HAP-1 (cell line): Measurements from ENCODE around the gene CAPN10.
"Not testable (repeated sequence)": the region's sequence is repeated elsewhere in the genome, so short reads cannot be mapped to it uniquely, and the experiment has no call there.

Experiments
- DNase-seq, 2 experiments: peaks; one replicate each; pipeline ENCODE4 v3.0.0-alpha.2; 2016 to 2020; ENCODE audit warnings: low spot score in 2 of 2
- H3K27me3 ChIP-seq: fragments of 250-450 bp; sonication (Bioruptor Pico); 2 replicates; pipeline ENCODE4 v1.5.1; 2020; ENCODE audit warnings: low read depth, mild to moderate bottlenecking, moderate library complexity
- H3K36me3 ChIP-seq: fragments of 250-450 bp; sonication (Bioruptor Pico); replicated peaks from 2 replicates; pipeline ENCODE4 v1.5.1; 2020; ENCODE audit warnings: mild to moderate bottlenecking
- H3K4me1 ChIP-seq: fragments of 250-450 bp; sonication (Bioruptor Pico); 2 replicates; pipeline ENCODE4 v1.5.1; 2020; ENCODE audit warnings: mild to moderate bottlenecking
- H3K4me3 ChIP-seq: fragments of 250-450 bp; sonication (Bioruptor Pico); 2 replicates; pipeline ENCODE4 v1.5.1; 2020; ENCODE audit warnings: mild to moderate bottlenecking, moderate library complexity
- H3K9me3 ChIP-seq: fragments of 250-450 bp; sonication (Bioruptor Pico); 2 replicates; pipeline ENCODE4 v1.5.1; 2020; ENCODE audit warnings: mild to moderate bottlenecking, moderate library complexity
- in situ Hi-C: fragments of 300-500 bp; cut with MboI; formaldehyde crosslinking; loops from 3 replicates; pipeline ENCODE4 v1.14.3; 2020; ENCODE audit warnings: low sequenced_read_pairs, inconsistent platforms, mixed read lengths

Gene CAPN10, protein sequence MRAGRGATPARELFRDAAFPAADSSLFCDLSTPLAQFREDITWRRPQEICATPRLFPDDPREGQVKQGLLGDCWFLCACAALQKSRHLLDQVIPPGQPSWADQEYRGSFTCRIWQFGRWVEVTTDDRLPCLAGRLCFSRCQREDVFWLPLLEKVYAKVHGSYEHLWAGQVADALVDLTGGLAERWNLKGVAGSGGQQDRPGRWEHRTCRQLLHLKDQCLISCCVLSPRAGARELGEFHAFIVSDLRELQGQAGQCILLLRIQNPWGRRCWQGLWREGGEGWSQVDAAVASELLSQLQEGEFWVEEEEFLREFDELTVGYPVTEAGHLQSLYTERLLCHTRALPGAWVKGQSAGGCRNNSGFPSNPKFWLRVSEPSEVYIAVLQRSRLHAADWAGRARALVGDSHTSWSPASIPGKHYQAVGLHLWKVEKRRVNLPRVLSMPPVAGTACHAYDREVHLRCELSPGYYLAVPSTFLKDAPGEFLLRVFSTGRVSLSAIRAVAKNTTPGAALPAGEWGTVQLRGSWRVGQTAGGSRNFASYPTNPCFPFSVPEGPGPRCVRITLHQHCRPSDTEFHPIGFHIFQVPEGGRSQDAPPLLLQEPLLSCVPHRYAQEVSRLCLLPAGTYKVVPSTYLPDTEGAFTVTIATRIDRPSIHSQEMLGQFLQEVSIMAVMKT

DNA sequence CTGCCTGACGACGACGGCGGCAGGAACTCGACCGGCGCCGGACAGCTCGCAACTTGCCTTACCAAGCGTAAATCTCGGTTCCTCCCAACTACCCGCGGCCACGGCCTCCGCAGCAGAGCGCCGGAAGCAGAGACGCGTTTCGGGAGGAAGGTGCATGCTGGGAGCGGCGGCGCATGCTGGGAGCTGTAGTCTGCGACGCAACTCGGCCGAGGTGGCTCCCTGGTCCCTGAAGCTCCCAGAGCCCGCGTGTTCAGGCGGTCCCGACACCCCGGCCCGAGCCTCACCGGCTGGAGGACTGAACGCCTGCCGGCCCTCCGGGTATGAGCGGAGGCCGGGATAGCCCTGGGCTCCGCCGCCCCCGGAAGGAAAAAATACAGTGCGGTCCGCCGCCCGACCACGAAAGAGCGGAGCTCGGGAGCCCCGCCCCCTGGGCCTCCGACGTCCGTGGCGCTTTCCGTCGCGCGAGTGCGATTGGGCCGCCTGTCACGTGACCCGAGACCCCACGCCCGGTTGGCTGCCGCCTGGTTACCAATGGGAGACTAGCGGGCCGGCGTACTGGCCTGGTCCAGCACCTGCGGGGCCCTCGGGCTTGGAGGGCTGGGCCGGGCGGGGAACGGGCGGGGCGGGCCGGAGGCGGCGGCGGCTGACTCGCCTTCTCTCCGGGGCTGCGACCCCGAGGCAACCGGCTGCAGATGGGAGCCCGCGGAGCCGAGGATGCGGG, at the start of gene CAPN10:
Gene CAPN10, plus strand, starts transcription at position 537 of the 721 bp plus-strand sequence. Its CDS starts 178 bp downstream, at position 715.
- 0 out of 2 replicates have a peak, but pooled peaks cover 5% of the 10 kb centered on the region for H3K36me3 ChIP-seq
- peak within 1 kb of the TSS; percentile 99 for H3K4me3 ChIP-seq
- no peaks in the 10 kb centered on the region for H3K27me3 ChIP-seq
- peaks cover 26% of the 10 kb centered on the region for H3K4me1 ChIP-seq
- in situ Hi-C loops = no loop called here
- H3K9me3 ChIP-seq = no peaks in the 10 kb centered on the region
- DNase-seq = peak; percentile 89 to 98

DNA sequence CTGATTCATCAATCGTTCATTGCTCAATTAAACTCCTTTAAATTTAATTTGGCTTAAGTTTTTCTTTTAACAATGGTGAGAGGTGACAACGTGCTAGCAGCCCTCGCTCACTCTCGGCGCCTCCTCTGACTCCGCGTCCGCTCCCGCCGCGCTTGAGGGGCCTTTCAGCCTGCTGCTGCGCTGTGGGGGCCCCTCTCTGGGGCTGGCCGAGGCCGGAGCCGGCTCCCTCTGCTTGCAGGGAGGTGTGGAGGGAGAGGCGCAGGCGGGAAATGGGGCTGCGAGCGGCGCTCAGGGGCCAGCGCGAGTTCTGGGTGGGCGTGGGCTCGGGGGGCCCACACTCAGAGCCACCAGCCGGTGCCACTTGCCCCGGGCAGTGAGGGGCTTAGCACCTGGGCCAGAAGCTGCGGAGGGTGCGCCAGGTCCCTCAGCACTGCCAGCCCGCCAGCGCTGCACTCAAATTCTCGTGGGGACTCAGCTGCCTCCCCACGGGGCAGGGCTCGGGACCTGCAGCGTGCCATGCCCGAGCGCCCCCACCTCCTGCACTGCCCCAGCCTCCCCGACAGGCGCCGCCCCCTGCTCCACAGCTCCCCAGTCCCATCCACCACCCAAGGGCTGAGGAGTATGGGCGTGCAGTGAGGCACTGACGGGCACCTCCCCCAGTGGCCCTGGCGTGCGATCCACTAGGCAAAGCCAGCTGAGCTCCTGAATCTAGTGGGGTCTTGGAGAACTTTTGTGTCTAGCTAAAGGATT, 48.3 kb upstream of the CAPN10 start:
- DNase-seq = no peak

DNA sequence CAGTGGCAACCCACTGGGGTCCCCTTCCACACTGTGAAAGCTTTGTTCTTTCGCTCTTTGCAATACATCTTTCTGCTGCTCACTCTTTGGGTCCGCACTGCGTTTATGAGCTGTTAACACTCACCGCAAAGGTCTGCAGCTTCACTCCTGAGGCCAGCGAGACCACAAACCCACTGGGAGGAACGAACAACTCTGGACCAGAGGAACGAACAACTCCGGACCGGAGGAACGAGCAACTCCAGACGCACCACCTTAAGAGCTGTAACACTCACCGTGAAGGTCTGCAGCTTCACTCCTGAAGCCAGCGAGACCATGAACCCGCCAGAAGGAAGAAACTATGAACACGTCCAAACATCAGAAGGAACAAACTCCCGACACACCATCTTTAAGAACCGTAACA, 47.4 kb upstream of the CAPN10 start:
- H3K4me3 ChIP-seq, H3K9me3 ChIP-seq, in situ Hi-C loops, DNase-seq, H3K4me1 ChIP-seq, H3K27me3 ChIP-seq: not testable (repeated sequence)
- peaks cover 30% of the 10 kb centered on the region for H3K36me3 ChIP-seq

More for the DNA sequence above, 48.3 kb upstream of the CAPN10 start:
- Histone ChIP-seq H3K9me3 (no peaks in the 10 kb centered on the region), H3K36me3 (peaks cover 25% of the 10 kb centered on the region), H3K27me3 (no peaks in the 10 kb centered on the region), H3K4me3 (no peak overlapping the region), H3K4me1 (no peaks in the 10 kb centered on the region)
- in situ Hi-C loops = no loop called here

DNA sequence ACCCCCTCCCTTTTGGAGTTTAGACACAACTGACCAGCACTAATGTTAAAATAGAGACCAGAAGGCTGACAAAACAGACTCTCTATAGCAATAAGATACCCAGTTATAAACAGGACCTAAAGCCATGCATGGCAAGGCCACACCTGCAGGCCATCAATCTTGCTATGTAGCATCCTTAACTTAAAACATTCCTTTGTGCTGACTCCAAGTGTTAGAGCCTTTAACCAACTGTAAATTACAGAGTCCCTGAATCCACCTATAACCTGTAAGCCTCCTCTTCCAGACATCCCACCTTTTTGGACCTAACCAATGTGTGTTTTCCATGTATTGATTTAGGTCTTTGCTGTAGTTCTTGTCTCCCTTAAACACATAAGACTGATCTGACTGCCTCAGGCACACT, 46.6 kb upstream of the CAPN10 start:
- in situ Hi-C loops = no loop called here

DNA sequence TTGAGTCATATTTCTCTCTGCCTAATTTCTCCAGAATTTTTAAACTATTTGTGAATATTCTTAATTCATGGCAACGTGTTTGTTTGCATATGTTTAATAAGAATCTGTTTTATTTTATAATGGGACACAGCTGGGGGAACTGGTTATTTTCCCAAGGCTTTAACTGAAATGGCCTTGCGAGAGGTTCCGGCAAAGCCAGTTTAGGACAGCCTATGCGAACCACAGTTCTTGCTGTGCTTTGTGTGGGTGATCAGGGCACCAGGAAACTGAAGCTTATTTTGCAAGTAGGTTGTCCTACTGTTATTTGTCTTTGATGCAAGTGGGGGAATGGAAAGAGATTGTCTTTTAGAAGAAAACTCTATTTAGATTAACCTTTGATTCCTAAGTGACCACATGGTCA, 35.2 kb upstream of the CAPN10 start:
- in situ Hi-C loops = no loop called here
- Histone ChIP-seq H3K4me1 (no peaks in the 10 kb centered on the region), H3K36me3 (peaks cover 3% of the 10 kb centered on the region)

More for the DNA sequence above, 46.6 kb upstream of the CAPN10 start:
- Histone ChIP-seq H3K27me3 (no peaks in the 10 kb centered on the region), H3K36me3 (peaks cover 29% of the 10 kb centered on the region), H3K9me3 (peaks cover 3% of the 10 kb centered on the region; the same call in 1 of the 2 replicates), H3K4me1 (no peaks in the 10 kb centered on the region), H3K4me3 (no peak overlapping the region)
- no peak for DNase-seq

DNA sequence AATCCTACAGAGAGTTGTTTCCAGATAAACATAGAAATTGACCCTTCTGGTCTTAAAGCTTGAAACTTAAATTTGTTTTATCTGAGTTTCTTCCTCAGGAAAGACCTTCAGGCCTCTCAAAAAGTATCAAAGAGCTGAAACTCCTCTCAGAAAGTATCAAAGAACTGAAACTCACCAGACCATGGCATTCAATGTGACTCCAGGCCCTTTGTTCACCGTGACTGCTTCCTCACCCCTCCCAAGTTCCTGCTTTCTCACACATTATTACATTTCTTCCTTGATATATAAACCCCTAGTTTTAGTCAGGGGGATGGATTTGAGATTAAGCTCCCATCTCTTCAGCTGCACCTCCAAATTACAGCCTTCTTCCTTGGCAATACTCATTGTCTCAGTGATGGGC, 34.7 kb upstream of the CAPN10 start:
- H3K27me3 ChIP-seq = no peaks in the 10 kb centered on the region
- in situ Hi-C loops = no loop called here

More for the DNA sequence above, 35.2 kb upstream of the CAPN10 start:
- Histone ChIP-seq H3K27me3 (no peaks in the 10 kb centered on the region), H3K9me3 (no peaks in the 10 kb centered on the region), H3K4me3 (no peak overlapping the region)
- no peak for DNase-seq

DNA sequence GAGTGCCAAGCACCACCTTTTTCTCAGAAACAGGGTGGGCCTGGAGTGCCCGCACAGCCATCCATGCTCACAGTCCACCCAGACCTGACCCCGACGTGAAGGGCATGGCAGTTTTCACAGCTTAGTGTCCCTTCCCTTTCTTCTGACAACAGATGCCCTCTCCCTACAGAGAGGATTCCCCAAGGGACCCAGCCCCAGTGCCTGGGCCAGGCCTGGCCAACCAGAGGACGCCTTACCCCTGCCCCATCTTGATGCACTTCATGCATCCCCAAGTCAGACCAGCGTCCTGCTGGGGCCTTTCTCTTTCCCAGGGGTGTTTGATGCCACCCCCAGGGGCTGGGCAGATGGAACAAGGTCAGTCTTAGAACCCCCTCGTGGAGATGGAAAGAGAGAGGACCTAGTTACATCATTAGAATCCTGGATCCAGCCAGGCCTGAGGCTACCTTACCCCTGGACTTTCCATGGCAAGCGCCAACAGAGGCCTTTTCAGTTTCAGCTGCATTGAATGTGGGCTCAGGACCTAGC, 32.5 kb upstream of the CAPN10 start:
- Histone ChIP-seq H3K27me3 (no peaks in the 10 kb centered on the region), H3K4me1 (no peaks in the 10 kb centered on the region), H3K9me3 (no peaks in the 10 kb centered on the region), H3K36me3 (peaks cover 3% of the 10 kb centered on the region), H3K4me3 (no peak overlapping the region)
- in situ Hi-C loops = no loop called here
- DNase-seq = no peak

More for the DNA sequence above, 34.7 kb upstream of the CAPN10 start:
- H3K36me3 ChIP-seq = peaks cover 3% of the 10 kb centered on the region
- H3K4me3 ChIP-seq = no peak overlapping the region
- no peaks in the 10 kb centered on the region for H3K9me3 ChIP-seq
- DNase-seq = no peak
- H3K4me1 ChIP-seq = no peaks in the 10 kb centered on the region

DNA sequence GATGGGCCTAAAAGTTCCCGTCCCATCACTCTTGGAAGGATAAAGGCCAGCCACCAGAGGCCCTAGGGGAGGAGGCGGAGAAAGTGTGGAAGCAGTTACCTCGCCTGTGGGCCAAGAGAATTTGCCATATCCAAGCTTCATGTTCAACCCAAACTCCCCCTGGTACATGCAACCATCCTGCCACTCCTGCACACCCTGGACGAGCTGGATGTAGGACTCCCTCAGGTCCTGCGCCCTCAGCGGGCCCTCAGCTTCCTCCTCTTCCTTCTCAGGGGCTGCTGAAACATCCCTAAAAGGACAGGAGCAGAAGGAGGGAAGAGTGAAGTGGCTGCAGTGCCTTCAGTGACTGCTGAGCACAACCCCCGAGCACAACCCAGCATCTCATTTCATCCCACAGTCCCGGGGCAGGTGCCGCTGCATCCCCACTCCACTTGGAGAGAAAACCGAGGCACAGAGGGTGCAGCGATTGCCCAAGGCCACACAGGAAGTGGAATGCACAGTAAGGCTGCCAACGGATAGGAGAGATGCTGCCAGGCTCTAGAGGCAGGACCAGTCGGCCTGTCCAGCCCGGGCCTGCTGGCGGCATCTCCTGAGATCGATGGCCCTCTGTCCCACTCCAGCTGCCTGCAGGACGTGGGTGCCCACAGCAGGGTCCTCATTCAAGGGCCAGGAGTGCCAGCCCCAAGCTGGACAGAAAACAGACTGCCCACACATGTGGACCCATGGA, 31.6 kb upstream of the CAPN10 start:
- in situ Hi-C loops = no loop called here
- no peaks in the 10 kb centered on the region for H3K9me3 ChIP-seq
- H3K4me1 ChIP-seq = peaks cover 8% of the 10 kb centered on the region
- no peak overlapping the region for H3K4me3 ChIP-seq
- H3K36me3 ChIP-seq = peaks cover 8% of the 10 kb centered on the region
- no peak for DNase-seq
- no peaks in the 10 kb centered on the region for H3K27me3 ChIP-seq

DNA sequence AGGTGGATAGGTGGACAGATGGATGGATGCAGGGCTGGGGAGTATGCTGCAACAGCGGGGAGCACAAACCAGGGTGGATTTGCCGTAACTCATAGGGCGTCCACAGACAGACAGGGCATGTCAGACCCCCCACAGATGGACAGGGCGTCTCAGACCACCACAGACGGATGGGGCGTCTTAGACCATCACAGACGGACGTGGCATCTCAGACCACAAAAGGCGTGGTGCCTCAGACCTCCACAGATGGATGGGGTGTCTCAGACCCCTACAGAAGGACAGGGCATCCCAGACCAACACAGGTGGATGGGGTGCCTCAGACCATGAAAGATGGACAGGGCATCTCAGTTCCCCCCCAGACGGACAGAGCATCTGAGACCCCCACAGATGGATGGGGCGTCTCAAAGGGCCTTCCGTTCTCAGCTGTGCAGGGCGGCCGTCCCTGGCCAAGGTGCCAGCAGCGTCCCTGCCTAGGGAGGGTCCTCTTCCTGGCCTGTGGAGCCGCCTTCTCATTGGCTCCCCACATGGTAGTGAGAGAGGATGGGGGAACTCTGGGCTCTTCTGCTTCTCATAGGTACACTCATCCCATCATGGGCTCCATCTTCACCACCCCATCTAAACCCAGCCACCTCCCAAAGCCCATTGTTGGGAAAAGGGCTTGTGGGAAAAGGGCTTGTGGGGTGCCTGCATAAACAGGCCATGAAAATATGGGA, 30.8 kb upstream of the CAPN10 start:
- no peak for DNase-seq
- peaks cover 10% of the 10 kb centered on the region for H3K4me1 ChIP-seq
- no peaks in the 10 kb centered on the region for H3K9me3 ChIP-seq
- H3K4me3 ChIP-seq = no peak overlapping the region
- H3K36me3 ChIP-seq = peaks cover 9% of the 10 kb centered on the region
- H3K27me3 ChIP-seq = no peaks in the 10 kb centered on the region
- in situ Hi-C loops = no loop called here

DNA sequence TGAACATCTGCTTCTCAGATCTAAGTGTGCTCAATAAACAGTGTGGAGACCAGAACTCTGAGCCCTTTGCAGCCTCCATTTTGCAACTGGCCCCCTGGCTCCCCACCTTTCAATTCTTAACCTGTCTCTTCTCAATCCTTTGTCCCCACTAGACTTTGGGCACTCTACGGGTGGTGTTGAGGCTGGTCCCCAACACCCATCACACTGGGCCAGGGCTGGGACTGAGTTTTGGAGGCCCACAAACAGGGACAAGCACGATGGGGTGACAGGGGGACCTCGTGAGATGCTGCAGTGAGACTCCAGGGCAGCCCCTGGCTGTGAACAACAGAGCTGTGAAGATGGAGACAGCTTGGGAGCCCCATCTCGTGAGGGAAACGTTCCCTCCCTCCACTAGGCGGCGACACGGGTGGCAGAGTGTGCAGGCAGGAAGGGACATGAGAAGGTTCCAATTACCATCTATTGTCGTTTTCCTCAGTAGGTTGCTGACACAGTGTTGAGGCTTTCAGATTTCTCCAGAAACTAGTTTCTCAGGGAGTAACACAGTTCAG, 29.9 kb upstream of the CAPN10 start:
- H3K36me3 ChIP-seq = peaks cover 9% of the 10 kb centered on the region
- peaks cover 10% of the 10 kb centered on the region for H3K4me1 ChIP-seq
- DNase-seq = peak; percentile 32 to 71
- no peaks in the 10 kb centered on the region for H3K9me3 ChIP-seq
- no peaks in the 10 kb centered on the region for H3K27me3 ChIP-seq
- H3K4me3 ChIP-seq = no peak overlapping the region
- in situ Hi-C loops = no loop called here

DNA sequence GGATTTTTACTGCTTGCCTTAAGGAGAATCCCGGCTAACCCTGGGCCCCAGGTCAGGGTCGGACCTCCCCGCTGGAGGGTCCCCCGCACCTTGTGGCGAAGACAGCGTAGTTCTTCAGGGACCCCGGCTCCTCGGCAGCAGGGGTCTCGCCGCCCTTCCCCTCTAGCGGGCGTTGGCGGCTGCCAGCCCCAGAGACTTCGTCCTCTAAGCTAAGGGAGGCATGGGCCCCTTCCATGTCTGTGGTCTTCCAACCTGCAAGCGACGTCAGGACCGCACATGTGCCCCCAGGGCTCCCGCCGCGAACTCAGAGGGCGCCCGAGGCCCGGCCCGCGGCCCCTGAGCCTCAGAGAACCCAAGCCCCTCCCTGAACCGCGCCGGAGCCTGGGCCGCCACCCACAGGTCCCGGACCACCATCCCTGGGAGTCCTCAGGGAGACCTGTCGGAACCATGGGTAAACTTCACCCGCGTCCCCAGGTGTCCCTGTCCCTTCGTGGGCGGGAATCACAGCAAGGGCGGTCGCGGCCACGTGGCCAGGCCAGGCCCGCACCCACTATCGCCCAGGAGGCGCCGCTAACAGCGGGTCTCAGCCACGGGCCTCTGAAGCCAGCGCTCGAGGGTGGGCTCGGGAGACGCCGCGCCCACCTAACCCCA, 29.3 kb upstream of the CAPN10 start:
- Histone ChIP-seq H3K36me3 (peaks cover 10% of the 10 kb centered on the region), H3K9me3 (no peaks in the 10 kb centered on the region), H3K27me3 (no peaks in the 10 kb centered on the region), H3K4me1 (peaks cover 10% of the 10 kb centered on the region), H3K4me3 (no peak overlapping the region)
- in situ Hi-C loops = no loop called here
- no peak for DNase-seq
